ENCODE measurements around the gene HIF3A. TPM values are rescaled to one million over a fixed set of nuclear protein-coding genes. Genes with fewer than 3 reads are reported as not detected.

Gene HIF3A
- total and polyA plus RNA-seq, 2 of the 4 experiments (the other 2 are of a cell fraction): 0.02 TPM; not detected in 1

GRCh38 chr19:46328079-46328478, 31.2 kb downstream of the HIF3A start:
- Histone ChIP-seq H4K5ac (ENCODE audit: low read depth, low read length) (no peak overlapping the region), H2AFZ (replicated peaks; ENCODE audit: low read length, poor library complexity) (no peak overlapping the region), H3K14ac (replicated peaks; ENCODE audit: low read depth, low read length) (no peak overlapping the region), H3K4me1 (ENCODE audit: control insufficient read depth, insufficient read depth, low read length) (no peaks in the 10 kb centered on the region), H3K4me3 (ENCODE audit: insufficient read depth, low read depth, low read length) (no peak overlapping the region), H3K9ac (ENCODE audit: low read depth, low read length) (no peak overlapping the region), H3K9me1 (ENCODE audit: insufficient read depth, low read length) (no peaks in the 10 kb centered on the region), H3K56ac (ENCODE audit: extremely low read depth, insufficient read depth, low read length) (no peak overlapping the region), H3K23ac (ENCODE audit: low read depth, low read length) (no peak overlapping the region), H2BK15ac (ENCODE audit: low read depth, low read length) (no peak overlapping the region), H4K91ac (ENCODE audit: insufficient read depth, low read depth, low read length) (no peak overlapping the region), H2AK5ac (ENCODE audit: low read depth, low read length) (no peak overlapping the region), H3K27ac (ENCODE audit: insufficient read depth, low read length) (no peak overlapping the region), H4K8ac (ENCODE audit: low read depth in 2 of 2, low read length in 2 of 2) (no peak overlapping the region), H3K4ac (ENCODE audit: low read depth, low read length) (no peak overlapping the region), H2AK9ac (replicated peaks; ENCODE audit: low read depth, low read length, poor library complexity) (no peak overlapping the region), H2BK120ac (ENCODE audit: low read depth, low read length) (no peak overlapping the region), H2BK20ac (ENCODE audit: low read depth, low read length) (no peak overlapping the region), H2BK5ac (ENCODE audit: low read depth, low read length, poor library complexity, severe bottlenecking) (no peak overlapping the region), H3K4me2 (ENCODE audit: low read depth, low read length) (no peak overlapping the region), H3K27me3 (ENCODE audit: control insufficient read depth, insufficient read depth, low read length) (no peaks in the 10 kb centered on the region; the same call in 1 of the 2 replicates), H4K20me1 (ENCODE audit: insufficient read depth, low read length) (no peaks in the 10 kb centered on the region), H3K9me3 (ENCODE audit: control insufficient read depth, insufficient read depth, low read length) (peaks cover 16% of the 10 kb centered on the region), H3K79me1 (ENCODE audit: low read depth in 1 of 2, low read length in 2 of 2) (no peaks in the 10 kb centered on the region), H3K18ac (ENCODE audit: low read depth, low read length) (no peak overlapping the region), H3K36me3 (ENCODE audit: control insufficient read depth, insufficient read depth, low read length) (no peaks in the 10 kb centered on the region)
- ChIA-PET CTCF (no interaction called here), POLR2A (ENCODE audit: unreplicated experiment) (no interaction called here)
- no peak for ATAC-seq (ENCODE audit: low read depth)
- in situ Hi-C loops (cut with MboI; ENCODE audit: low sequenced_read_pairs): no loop called here
- no TSS peak for BruUV-seq (replicated peaks)
- no peak for TF ChIP-seq RAD21 (IDR thresholded peaks at IDR 0.05; ENCODE audit: low read length)
- no peak for TF ChIP-seq MXI1 (IDR thresholded peaks at IDR 0.05; ENCODE audit: borderline replicate concordance, low read depth, low read length)
- TF ChIP-seq MAZ (IDR thresholded peaks at IDR 0.05; ENCODE audit: borderline replicate concordance, low read depth, low read length): no peak
- TF ChIP-seq FOS (IDR thresholded peaks at IDR 0.05; ENCODE audit: low read depth, low read length): no peak
- no peak for TF ChIP-seq MAFK (IDR thresholded peaks at IDR 0.05; ENCODE audit: low read depth, low read length)
- TF ChIP-seq ELK1 (IDR thresholded peaks at IDR 0.05; ENCODE audit: borderline replicate concordance, low read depth, low read length): no peak
- TF ChIP-seq CEBPB (IDR thresholded peaks at IDR 0.05; ENCODE audit: low read depth, low read length): no peak
- TF ChIP-seq POLR2A (IDR thresholded peaks at IDR 0.05; ENCODE audit: low read depth, low read length): no peak
- no peak for TF ChIP-seq RCOR1 (IDR thresholded peaks at IDR 0.05; ENCODE audit: insufficient replicate concordance, low read length)
- no peak for TF ChIP-seq SMC3 (IDR thresholded peaks at IDR 0.05; ENCODE audit: low read depth, low read length)
- TF ChIP-seq NFE2L2 (IDR thresholded peaks at IDR 0.05; ENCODE audit: low read depth, low read length): no peak
- TF ChIP-seq RFX5 (IDR thresholded peaks at IDR 0.05; ENCODE audit: low read depth, low read length): no peak
- no peak for TF ChIP-seq USF2 (IDR thresholded peaks at IDR 0.05; ENCODE audit: low read depth, low read length)
- WGBS, 2 experiments (ENCODE audit: extremely low coverage in 2 of 2, insufficient read length in 1 of 2): 80% methylated on average over 2 of the region's 2 CpGs; no CpG with 5 or more reads in 1 of the 2 experiments
- intact Hi-C loops (cut with micrococcal nuclease): no loop called here
- DNase-seq: no peak
- dilution Hi-C loops (cut with HindIII; ENCODE audit: low sequenced_read_pairs, unreplicated experiment): no loop called here
